Measurements from ENCODE around the gene SORCS3. TPM values are rescaled to one million over a fixed set of nuclear protein-coding genes. Genes with fewer than 3 reads are reported as not detected.

Gene SORCS3
- total and polyA plus RNA-seq, 2 of the 4 experiments (the other 2 are of a cell fraction), result not detected

DNA sequence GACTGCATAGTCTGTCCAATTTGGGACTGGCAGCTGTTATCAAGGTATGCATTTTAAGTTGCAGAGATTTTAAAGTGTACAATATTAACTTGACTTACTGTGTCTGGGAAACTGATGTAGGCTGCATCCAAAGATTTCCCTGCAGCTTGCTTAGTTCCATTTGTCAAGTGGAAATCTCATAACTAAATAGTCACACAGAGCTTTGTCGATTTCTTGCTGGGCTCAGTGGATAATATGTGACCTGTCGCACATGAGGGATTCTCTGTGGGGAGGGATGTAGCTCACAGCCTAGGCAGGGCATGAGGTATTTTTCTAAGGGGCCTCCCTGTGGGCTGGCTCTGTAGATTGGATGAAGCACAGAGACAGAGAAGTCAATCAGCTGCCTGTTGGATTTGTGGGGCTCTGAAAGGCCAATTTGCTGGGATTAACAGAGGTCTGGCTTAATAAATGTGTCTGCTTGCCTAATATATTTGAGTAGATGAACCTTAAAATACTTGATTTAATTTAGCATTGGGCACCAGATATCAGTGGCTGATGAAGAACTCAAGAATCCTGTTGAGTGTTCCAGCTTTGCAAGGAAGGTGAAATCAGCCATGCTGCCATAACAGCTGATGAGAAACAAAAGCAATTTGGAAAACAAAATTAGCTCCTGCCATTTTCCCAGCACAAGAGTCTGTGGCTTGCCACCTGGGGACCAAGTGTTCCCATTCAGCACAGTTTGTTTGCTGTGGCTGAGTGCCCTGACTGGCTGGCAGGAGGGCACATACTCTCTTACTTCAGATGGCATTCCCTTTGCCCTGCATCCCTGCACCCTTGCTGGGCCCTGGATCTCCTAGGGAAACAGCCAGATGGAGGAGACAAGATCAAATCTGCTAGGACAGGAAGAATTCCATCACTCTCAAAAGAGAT is 598.5 kb downstream of the SORCS3 start:
- no peak overlapping the region for H2AK9ac ChIP-seq (replicated peaks; ENCODE audit: low read depth, low read length, poor library complexity)
- POLR2A ChIA-PET (ENCODE audit: unreplicated experiment), result no interaction called here

More for the DNA sequence above, 598.5 kb downstream of the SORCS3 start:
- Histone ChIP-seq H4K5ac (ENCODE audit: low read depth, low read length) (no peak overlapping the region), H3K36me3 (ENCODE audit: control insufficient read depth, insufficient read depth, low read length) (no peaks in the 10 kb centered on the region), H4K8ac (ENCODE audit: low read depth in 2 of 2, low read length in 2 of 2) (no peak overlapping the region), H4K20me1 (ENCODE audit: insufficient read depth, low read length) (no peaks in the 10 kb centered on the region), H2BK5ac (ENCODE audit: low read depth, low read length, poor library complexity, severe bottlenecking) (no peak overlapping the region), H3K27me3 (ENCODE audit: control insufficient read depth, insufficient read depth, low read length) (no peaks in the 10 kb centered on the region), H2AK5ac (ENCODE audit: low read depth, low read length) (no peak overlapping the region), H2AFZ (replicated peaks; ENCODE audit: low read length, poor library complexity) (no peak overlapping the region), H3K18ac (ENCODE audit: low read depth, low read length) (no peak overlapping the region), H3K9me3 (ENCODE audit: control insufficient read depth, insufficient read depth, low read length) (peaks cover 10% of the 10 kb centered on the region), H2BK120ac (ENCODE audit: low read depth, low read length) (no peak overlapping the region), H3K4ac (ENCODE audit: low read depth, low read length) (no peak overlapping the region), H3K4me1 (ENCODE audit: control insufficient read depth, insufficient read depth, low read length) (no peaks in the 10 kb centered on the region), H3K56ac (ENCODE audit: extremely low read depth, insufficient read depth, low read length) (no peak overlapping the region), H3K9ac (ENCODE audit: low read depth, low read length) (no peak overlapping the region), H3K4me3 (ENCODE audit: insufficient read depth, low read depth, low read length) (no peak overlapping the region), H3K9me1 (ENCODE audit: insufficient read depth, low read length) (no peaks in the 10 kb centered on the region), H3K23ac (ENCODE audit: low read depth, low read length) (no peak overlapping the region), H3K27ac (ENCODE audit: insufficient read depth, low read length) (no peak overlapping the region), H2BK20ac (ENCODE audit: low read depth, low read length) (no peak overlapping the region), H2BK15ac (ENCODE audit: low read depth, low read length) (no peak overlapping the region), H3K4me2 (ENCODE audit: low read depth, low read length) (no peak overlapping the region), H4K91ac (ENCODE audit: insufficient read depth, low read depth, low read length) (no peak overlapping the region), H3K79me1 (ENCODE audit: low read depth in 1 of 2, low read length in 2 of 2) (no peaks in the 10 kb centered on the region), H3K14ac (replicated peaks; ENCODE audit: low read depth, low read length) (no peak overlapping the region)
- in situ Hi-C loops (cut with MboI; ENCODE audit: low sequenced_read_pairs), result no loop called here
- no TSS peak for BruUV-seq (replicated peaks)
- CTCF ChIA-PET, result interaction anchor here (0.6 kb wide), 1 partner anchor 27 kb away, joined by 4 read pairs; no protein-coding TSS in a partner anchor
- intact Hi-C loops (cut with micrococcal nuclease), result no loop called here
- TF ChIP-seq BHLHE40 (IDR thresholded peaks at IDR 0.05; ENCODE audit: low read depth, low read length), result no peak
- TF ChIP-seq, protein P1, sequence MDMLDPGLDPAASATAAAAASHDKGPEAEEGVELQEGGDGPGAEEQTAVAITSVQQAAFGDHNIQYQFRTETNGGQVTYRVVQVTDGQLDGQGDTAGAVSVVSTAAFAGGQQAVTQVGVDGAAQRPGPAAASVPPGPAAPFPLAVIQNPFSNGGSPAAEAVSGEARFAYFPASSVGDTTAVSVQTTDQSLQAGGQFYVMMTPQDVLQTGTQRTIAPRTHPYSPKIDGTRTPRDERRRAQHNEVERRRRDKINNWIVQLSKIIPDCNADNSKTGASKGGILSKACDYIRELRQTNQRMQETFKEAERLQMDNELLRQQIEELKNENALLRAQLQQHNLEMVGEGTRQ (IDR thresholded peaks at IDR 0.05; ENCODE audit: low read depth, low read length), result no peak
- TF ChIP-seq FOS (IDR thresholded peaks at IDR 0.05; ENCODE audit: low read depth, low read length), result no peak
- TF ChIP-seq SMC3 (IDR thresholded peaks at IDR 0.05; ENCODE audit: low read depth, low read length), result no peak
- TF ChIP-seq CEBPB (IDR thresholded peaks at IDR 0.05; ENCODE audit: low read depth, low read length), result no peak
- no peak for TF ChIP-seq RFX5 (IDR thresholded peaks at IDR 0.05; ENCODE audit: low read depth, low read length)
- no peak for TF ChIP-seq CHD1 (IDR thresholded peaks at IDR 0.05; ENCODE audit: low read depth, low read length)
- TF ChIP-seq POLR2A (IDR thresholded peaks at IDR 0.05; ENCODE audit: low read depth, low read length), result no peak
- no peak for TF ChIP-seq ELK1 (IDR thresholded peaks at IDR 0.05; ENCODE audit: borderline replicate concordance, low read depth, low read length)
- TF ChIP-seq RCOR1 (IDR thresholded peaks at IDR 0.05; ENCODE audit: insufficient replicate concordance, low read length), result no peak
- TF ChIP-seq RAD21 (IDR thresholded peaks at IDR 0.05; ENCODE audit: low read length), result no peak
- no peak for TF ChIP-seq MXI1 (IDR thresholded peaks at IDR 0.05; ENCODE audit: borderline replicate concordance, low read depth, low read length)
- no peak for TF ChIP-seq MAFK (IDR thresholded peaks at IDR 0.05; ENCODE audit: low read depth, low read length)
- DNase-seq (no peak), ATAC-seq (ENCODE audit: low read depth) (no peak)
- dilution Hi-C loops (cut with HindIII; ENCODE audit: low sequenced_read_pairs, unreplicated experiment), result no loop called here
- no CpG with 5 or more reads among the region's 2 CpGs for WGBS, 2 experiments (ENCODE audit: extremely low coverage in 2 of 2, insufficient read length in 1 of 2)

All from IMR-90 (cell line).